HG02870 (cell line): ENCODE data around the gene AVPR1B.

Source experiments
- ATAC-seq: cut with Tn5 transposase; IDR thresholded peaks from one replicate; pipeline ENCODE4 v1.9.1; 2021; ENCODE audit warnings: mild to moderate bottlenecking, moderate library complexity; ENCODE audit not compliant: unreplicated experiment

The AVPR1B gene, protein sequence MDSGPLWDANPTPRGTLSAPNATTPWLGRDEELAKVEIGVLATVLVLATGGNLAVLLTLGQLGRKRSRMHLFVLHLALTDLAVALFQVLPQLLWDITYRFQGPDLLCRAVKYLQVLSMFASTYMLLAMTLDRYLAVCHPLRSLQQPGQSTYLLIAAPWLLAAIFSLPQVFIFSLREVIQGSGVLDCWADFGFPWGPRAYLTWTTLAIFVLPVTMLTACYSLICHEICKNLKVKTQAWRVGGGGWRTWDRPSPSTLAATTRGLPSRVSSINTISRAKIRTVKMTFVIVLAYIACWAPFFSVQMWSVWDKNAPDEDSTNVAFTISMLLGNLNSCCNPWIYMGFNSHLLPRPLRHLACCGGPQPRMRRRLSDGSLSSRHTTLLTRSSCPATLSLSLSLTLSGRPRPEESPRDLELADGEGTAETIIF

DNA sequence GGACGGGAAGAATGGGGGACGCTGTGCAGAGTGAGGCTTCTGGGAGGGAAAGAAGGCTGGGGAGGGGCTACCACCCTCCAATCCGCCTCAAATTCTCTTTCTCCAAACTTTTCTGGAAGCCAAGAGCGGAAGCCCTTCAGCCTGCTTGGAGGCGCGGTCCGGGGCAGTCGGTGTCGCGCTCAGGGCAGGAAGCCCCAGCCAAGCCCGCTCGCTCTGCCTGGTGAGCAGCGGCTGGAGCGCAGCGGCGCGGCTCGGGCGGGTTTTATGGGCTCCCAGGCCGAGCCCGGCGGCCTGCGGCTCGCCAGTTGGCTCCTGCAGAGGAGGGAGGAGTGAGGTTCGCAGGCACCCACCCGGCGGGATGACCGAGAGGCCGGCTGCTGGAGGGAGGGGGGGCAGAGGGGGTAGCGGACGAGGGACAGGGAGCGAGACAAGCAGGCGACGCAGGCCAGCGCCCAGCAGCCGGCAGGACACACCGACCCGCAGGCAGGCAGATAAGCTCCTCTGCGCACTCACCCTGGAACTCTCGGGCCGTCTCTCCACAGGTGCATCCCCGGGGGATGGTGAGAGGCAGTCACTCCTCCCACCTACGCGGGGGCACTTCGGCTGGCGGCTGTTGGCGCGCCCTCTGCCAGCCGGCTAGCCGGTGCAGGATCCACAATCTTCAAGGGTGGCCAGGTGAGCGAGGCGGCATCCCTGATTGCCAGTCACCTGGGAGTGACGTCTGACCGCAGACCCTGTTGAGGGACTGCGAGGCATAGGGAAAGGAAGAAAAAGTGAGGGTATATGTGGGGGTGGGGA, at the start of gene AVPR1B:
Gene AVPR1B (minus strand): TSS at position 238 of the 798 bp plus-strand sequence. CDS start 498 bp downstream, outside the sequence.
- no peak for ATAC-seq

DNA sequence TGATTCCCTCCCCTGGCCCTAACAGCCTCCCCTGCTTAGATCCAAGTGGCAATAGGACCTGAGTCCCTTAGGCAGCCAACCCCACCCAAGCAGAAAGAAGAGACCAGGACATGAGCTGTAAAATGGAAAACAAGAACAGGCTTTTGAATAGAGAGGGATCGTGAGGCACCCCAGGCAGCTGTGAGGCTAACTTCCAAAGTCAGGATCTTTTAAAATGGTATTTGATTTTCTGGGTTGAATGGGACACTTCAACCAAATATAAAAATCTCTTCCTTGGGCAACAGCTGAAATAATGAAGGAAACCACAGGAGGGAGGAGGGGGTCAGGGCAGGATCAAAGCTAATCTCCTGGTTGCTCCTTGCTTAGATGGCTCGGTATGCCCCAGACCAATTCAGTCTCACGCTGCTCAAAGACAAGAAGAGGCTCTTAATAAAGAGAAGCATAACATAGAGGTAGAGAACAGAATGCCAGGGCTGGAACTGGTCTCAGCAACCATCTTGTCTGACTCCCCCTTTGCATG, 28.6 kb upstream of the AVPR1B start:
- ATAC-seq = no peak

DNA sequence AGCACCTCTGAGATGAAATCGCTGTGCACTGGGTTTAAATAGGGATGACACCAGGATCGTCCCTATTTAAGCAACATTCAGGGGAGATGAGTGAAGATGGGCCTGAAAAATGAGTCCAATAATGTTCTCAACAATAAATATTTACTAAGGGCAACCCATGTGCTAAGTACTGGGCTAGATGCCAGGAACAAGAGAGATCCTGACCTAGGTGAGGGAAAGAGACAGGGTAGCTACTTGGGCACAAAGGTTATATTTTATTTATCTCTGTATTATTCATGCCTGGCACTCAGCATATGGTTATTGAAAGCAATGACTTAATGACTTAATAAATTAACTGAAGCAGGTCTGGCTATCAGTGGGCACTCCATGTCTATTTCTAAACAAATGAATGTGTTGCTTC, 27.4 kb upstream of the AVPR1B start:
- ATAC-seq = no peak

DNA sequence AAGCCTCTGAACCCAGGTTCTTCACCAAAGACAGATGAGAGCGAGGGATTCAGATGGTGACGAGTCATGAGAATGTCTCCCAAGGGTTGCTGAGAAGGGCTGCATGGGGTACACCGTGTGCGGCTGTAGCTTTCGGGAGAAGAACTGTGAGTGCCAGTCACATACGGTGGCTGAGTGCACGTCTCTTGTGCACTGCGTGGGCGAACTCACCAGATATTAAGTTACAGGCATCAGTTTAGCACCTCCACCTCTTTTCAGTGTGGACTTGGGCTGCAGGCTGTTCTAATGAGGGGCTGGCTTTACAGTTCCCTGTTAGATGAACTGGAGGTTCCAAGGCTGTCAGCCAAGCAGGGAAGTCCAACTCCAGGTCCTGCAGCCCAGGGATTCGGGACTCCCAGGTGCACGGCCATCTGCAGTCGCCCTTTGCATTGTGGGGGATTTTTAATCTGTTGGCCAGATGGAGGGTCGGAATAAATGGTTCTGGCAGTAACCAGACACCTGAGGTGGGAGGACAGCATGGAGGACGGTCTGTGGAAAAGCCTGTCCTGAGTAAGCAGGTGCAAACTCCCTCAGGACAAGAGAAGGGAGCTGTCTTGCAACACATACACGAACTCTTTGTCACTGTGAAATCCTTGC, 26.5 kb upstream of the AVPR1B start:
- ATAC-seq = no peak

DNA sequence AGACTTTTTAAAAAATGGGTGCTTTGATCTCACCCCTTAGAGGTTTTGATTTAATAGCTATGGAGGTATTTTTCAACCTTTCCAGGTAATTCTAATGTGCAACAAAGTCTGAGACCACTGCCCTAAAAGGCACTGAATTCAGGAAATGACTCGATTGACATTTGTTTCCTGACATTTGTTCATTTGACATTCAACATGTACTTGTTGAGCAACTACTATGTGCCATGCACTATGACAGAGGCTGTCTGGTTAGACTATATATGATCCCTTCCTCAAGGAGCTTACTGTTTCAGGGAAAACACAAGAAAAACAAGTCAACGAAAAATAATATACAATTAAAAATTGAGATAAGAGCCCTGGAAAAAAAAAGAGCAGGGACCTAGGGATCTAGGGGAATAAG, 25.6 kb upstream of the AVPR1B start:
- no peak for ATAC-seq

DNA sequence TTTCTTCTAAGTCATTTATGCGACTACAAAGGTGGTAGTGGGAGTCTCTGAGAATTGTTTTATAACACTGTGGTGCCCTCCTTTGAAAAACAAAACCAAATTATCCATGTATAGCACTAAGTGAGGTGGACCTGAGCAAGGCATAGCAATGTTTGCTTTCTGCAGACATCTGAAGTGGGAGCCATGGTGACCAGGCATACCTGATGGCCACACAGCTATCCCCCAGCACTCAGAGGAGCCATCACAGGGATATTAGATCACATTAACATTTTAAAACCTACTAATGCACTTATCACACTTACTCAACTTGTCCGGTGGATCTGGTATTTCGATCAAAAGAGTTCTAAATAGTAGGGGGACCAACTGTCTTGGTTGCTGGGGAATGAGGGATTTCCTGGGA, 24.8 kb upstream of the AVPR1B start:
- ATAC-seq = no peak

DNA sequence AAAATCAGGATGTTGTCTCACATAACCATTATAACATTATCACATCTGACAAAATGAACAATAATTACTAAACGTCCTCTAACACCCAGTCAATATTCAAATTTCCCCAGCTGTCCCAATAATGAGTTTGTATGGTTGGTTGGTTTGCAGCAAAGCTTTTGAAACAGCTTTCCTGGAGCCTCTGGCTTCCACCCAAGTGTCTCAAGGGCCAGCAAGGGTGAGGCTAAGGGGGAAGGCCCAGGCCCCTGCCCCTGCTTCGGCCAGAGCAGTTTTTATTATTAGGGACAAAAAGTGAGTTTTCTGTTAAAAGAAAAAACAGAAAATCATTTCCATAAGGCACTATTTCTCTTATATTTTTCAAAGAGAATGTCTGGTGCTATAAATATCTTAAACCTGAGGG, 19.1 kb upstream of the AVPR1B start:
- ATAC-seq = no peak

DNA sequence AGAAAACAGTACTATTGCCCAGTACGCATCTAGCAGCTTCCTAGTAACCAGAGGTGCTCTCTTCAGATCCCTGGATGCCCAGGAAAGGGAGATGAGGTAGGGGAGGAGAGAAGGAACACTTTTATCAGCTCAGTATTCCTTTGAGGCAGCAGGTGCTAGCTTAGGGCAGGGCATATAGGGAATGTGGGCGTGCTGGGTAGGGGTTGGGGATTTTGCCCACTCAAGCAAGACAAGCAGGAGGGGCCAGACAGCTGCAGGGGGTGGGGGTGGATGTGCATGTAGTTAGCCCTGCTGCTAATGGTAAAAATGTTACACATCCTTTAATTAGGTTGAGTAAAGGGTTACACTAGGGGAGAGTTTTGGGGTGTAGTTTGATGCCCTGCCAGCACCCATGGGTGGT, 18.1 kb upstream of the AVPR1B start:
- ATAC-seq = no peak

DNA sequence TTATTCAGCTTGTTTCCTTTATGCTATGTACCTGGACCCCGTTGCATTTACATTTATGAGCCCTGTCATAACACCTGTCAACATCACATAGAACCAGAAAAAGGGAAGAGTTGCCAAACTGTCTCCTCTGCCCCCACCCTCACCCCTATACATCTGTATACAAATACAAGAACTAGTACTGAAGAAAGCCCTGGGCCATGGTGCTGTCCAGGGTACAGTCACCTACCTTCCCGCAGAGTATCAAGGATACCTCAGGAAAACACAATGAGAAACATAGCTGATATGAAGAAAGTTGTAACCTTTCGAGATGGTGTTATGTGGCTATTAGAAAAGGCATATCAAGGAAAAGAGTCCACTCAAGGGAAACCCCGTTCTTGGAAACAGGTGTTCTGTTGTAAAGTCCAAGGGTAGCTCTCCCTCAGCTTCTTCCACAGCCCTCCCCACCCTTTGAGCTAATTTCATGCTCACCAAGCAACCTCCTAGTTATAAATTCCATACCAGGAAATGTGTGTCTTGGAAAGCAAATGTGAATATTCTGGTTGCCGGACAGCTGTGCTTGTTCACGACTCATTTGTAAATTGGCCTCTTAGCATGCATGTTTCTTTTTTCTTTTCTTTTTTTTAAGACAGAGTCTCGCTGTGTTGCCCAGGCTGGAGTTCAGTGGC, 16.7 kb upstream of the AVPR1B start:
- ATAC-seq = no peak

DNA sequence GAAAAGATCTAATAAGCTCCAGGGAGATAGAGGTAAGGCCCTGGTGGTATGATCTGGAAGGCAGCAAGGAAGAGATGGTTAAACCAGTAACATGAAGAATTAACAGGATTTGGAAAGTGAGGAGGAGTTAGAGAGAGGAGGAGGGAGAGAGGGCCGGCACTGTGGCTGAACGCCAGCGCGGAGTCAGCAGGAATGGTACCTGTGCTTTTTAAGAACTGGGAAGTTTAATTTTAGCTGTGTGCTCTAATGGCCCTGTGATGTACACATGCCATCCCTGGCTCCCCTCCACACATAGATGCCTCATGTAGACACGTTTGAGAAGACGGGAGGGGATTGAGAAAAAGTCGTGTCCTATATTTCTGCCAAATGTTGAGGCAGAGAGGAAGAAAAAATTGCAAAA, 13.8 kb upstream of the AVPR1B start:
- no peak for ATAC-seq

DNA sequence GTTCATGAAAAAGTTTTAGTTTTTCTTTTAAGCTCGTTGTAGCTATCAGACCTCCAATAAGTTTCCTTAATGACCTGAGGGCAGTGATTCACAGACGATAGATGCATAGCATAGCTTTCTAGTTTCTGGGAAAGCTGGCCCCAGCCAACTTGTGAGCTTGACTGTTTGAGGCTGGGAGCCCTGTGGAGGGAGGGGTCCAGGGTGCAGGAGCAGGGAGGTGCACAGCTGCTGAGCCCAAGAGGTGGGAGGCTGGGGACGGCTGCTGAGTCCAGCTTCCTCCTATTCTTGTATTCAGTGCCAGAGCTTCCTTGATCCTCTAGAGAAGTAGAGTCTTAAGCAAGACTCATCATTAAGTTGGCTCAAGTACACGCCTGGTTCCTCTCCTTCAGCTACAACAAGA, 11.0 kb upstream of the AVPR1B start:
- ATAC-seq = no peak

DNA sequence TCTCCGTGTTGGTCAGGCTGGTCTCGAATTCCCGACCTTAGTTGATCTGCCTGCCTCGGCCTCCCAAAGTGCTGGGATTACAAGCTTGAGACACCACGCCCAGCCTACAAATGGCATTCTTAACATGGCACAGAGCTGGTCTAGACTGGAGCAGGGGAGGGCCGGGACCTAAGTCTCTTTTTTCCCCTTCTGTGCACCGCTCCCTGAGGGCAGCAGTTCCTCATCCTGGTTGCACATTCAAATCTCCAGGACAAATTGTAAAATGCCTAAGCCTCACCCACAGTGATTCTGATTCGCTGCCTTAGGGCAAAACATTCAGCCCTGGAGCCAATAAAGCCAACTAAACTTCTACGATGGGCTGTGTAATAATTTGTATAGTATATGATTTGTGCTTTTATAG, 10.1 kb upstream of the AVPR1B start:
- no peak for ATAC-seq

DNA sequence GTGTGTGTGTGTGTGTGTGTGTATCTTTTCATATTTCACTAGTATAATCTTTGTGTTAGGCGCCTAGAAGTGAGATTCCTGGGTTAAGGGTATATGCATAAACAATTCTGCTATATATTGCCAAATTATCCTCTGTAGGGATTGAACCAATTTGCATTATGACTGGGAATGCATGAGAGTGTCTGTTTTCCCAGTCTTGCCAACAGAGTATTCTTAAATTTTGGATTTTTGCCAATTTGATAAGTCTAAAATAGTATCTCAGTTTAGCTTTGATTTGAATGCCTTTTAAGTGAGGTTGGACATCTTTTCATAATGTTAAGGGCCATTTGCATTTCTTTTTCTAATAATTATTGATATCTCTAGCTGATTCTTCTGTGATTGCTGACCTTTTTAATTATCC, 8.2 kb upstream of the AVPR1B start:
- no peak for ATAC-seq

DNA sequence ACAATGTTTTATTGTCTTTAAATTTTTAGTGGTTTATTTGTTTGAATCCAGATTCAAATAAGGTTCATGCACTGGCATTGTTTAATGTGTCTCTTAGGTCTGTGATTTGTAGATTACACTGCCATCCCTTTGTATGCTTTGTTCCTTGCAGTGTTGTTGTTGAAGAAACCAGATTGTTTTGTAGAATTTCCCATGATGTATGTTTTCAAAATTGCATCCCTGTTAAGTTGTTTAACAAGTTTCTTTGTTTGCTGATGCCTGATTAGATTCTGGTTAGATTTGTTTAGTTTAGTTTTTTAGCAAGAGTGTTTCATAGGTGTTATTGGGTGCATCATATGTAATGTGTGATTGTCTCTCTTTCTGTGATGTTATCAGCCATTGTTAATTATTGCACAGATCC, 5.5 kb upstream of the AVPR1B start:
- no peak for ATAC-seq

DNA sequence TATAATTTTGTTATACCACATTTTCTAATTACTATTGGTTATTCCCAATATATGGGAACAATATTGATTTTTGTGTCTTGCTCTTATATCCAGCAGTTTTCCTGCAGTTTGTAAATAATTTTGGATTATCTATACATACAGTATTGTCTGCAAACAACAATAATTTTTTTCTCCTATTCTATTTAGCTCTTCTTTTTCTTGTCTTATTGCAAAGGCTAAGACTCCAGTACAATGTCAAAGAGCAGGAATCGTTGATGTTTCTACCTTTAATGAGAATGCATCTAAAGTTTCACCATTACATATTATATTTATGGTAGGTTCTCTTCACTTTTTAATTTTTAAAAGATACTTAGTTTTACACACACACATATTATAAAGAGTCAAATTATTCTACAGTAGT, 4.1 kb upstream of the AVPR1B start:
- no peak for ATAC-seq

DNA sequence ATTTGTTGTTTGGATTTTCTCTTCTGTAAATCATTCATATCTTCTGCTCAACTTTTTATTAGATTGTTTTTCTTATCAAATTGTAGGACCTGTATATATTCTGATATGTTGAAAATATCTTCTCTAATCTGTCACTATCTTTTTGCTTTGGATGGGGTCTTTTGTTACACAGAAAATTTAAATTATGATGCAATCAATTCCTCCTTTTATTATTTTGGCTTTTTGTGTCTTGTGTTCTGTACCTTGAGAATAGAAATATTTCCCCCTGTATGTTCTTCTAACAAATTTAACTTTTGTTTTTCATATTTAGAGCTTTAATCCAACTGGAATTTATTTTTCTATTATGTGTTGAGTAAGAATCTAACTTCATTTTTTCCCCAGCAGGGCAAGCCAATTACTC, 3.2 kb upstream of the AVPR1B start:
- ATAC-seq = no peak

DNA sequence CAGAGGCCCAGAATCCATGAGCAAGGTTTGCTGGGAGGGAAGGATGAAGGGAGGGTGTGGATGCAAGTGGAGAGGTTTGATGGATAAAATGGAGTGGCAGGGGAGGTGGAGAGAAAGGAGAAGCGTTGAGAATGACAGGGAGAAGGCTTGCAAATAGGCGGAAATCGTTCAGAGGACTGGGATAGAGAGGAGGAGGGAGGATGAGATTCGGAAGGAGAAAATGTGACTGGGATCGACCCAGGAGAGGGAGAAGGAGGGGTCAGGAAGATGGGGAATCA, 376 bp downstream of the AVPR1B start:
- ATAC-seq = no peak

DNA sequence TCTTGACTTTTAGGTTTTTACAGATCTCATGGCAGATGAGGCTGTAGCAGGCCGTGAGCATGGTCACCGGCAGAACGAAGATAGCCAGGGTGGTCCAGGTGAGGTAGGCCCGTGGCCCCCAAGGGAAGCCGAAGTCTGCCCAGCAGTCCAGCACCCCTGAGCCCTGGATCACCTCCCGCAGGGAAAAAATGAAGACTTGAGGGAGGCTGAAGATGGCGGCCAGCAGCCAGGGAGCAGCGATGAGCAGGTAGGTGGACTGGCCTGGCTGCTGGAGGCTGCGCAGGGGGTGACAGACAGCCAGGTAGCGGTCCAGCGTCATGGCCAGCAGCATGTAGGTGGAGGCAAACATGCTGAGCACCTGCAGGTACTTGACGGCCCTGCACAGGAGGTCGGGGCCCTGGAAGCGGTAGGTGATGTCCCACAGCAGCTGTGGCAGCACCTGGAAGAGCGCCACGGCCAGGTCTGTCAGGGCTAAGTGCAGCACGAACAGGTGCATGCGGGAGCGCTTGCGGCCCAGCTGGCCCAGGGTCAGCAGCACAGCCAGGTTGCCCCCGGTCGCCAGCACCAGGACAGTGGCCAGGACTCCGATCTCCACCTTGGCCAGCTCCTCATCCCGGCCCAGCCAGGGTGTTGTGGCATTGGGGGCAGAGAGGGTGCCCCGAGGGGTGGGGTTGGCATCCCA, 856 bp downstream of the AVPR1B start:
- ATAC-seq = no peak

DNA sequence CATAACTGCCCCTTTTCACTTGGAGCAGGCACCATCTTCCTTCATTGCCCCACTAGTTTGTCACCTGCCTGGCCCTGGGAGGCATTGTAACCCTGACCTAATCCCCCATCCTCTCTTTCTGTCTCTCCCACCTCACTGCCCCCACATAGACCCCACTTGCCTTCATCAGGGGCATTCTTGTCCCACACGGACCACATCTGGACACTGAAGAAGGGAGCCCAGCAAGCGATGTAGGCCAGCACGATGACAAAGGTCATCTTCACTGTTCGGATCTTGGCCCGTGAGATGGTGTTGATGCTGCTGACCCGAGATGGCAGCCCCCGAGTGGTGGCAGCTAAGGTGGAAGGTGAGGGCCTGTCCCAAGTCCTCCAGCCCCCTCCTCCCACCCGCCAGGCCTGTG, 1.4 kb downstream of the AVPR1B start:
- ATAC-seq = no peak

DNA sequence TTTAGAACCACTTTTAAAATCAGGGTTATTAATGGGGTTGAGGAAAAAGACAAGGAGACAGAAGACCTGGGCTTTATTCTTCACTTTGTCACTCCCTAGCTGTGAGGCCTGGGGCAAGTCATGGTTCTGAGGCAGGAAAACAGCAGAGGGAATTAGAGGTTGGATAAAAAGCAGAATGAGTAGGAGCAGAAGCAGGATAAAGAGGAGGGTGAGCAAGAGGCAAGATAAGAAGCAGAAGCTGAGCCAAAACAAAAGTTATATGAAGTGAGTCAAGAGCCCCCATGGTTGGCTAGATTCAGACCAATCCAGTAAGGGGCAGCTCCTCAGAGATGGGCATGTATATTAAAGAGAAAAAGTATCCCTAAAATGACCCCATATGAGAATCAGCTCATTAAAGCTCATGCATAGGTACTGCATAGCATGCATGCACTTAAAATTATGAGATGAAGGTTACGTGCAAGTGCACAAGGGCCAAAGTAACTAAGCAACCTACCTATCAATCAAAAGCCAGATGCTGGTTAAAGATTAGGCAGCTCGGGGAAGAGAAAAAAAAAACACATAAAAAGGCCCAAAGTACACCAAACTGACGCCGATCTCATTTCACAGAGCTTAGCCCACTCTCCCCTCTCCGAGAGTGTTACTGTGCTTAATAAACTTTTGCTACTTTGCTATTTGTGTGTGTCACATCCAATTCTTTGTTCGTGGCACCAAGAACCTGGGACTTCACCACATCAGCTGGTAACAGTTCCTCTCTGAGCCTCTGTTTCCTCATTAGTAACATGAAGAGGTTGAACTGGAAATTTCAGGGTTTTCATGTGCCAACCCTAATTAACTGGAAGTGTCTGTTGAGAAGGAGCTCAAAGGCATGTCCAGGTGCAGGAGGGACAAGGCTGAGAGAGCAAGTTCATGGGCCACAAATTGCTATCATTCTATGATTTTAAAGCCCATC, 2.2 kb downstream of the AVPR1B start:
- ATAC-seq = no peak
